PC-9 (cell line): ENCODE data around the gene SLC6A20.

Experiments used
- EZH2 ChIP-seq: fragments of 200-600 bp; sonication (generic); IDR thresholded peaks from 2 replicates; pipeline ENCODE4 v1.8.0; 2017; ENCODE audit warnings: antibody characterized with exemption, low read depth
- TF ChIP-seq, protein P1 (sequence below): fragments of 200-600 bp; sonication (generic); conservative IDR thresholded peaks from 2 replicates; pipeline ENCODE4 v1.6.1; 2017; ENCODE audit warnings: mixed run types, antibody characterized with exemption, mild to moderate bottlenecking, moderate library complexity

DNA sequence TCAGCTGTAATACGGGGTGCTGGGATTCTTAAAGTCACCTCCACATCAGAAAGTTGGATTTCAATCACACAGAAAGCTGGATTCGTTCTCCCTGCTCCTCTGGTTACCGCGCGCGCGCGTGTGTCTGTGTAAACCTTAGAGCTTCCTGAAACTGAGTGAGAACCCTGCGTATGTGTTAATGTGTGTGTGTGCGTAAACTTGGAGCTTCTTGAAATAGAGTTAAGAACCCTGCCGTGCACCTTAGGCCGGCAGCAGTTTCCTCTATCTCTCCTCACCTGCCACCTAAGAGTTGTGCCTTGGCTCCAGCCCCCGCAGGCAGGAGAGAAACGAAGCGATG lies 45.1 kb upstream of the SLC6A20 start:
- TF ChIP-seq, protein P1, sequence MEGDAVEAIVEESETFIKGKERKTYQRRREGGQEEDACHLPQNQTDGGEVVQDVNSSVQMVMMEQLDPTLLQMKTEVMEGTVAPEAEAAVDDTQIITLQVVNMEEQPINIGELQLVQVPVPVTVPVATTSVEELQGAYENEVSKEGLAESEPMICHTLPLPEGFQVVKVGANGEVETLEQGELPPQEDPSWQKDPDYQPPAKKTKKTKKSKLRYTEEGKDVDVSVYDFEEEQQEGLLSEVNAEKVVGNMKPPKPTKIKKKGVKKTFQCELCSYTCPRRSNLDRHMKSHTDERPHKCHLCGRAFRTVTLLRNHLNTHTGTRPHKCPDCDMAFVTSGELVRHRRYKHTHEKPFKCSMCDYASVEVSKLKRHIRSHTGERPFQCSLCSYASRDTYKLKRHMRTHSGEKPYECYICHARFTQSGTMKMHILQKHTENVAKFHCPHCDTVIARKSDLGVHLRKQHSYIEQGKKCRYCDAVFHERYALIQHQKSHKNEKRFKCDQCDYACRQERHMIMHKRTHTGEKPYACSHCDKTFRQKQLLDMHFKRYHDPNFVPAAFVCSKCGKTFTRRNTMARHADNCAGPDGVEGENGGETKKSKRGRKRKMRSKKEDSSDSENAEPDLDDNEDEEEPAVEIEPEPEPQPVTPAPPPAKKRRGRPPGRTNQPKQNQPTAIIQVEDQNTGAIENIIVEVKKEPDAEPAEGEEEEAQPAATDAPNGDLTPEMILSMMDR = no peak
- no peak for TF ChIP-seq EZH2
